GM12801 (cell line): ENCODE data around the gene ARRDC2.

Experiments
- TF ChIP-seq, protein P1 (sequence below): IDR thresholded peaks from one replicate; pipeline ENCODE4 v1.5.1; 2011; ENCODE audit warnings: control low read depth; ENCODE audit not compliant: insufficient read length; ENCODE audit errors: extremely low read depth

ARRDC2 gene

DNA sequence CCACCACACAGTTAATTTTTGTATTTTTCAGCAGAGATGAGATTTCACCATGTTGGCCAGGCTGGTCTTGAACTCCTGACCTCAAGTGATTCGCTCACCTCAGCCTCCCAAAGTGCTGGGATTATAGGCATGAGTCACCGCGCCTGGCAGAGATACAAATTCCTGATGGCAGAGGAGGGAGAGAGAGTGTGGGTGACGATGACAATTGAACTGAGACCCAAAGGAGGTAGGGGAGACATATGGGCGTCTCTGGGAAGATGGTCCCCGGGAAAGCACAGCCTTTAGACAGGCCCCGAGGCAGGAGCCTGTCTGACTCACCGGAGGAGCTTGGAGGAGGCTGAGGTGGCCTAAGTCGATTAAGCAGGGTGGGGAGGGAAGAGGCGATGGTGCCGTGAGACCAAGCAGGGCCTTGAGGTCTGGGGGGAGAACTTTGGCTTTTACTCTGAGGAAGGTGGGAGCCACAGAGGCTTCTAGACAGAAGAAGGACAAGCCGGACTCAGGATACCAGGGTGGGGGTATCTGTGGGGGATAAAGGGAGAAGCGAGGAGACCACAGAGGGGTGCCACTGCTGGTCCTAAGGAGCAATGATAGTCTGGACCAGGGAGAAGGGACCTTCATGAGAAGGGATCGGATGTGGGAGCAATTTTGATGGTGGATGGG lies 38.2 kb downstream of the ARRDC2 start:
- TF ChIP-seq, protein P1, sequence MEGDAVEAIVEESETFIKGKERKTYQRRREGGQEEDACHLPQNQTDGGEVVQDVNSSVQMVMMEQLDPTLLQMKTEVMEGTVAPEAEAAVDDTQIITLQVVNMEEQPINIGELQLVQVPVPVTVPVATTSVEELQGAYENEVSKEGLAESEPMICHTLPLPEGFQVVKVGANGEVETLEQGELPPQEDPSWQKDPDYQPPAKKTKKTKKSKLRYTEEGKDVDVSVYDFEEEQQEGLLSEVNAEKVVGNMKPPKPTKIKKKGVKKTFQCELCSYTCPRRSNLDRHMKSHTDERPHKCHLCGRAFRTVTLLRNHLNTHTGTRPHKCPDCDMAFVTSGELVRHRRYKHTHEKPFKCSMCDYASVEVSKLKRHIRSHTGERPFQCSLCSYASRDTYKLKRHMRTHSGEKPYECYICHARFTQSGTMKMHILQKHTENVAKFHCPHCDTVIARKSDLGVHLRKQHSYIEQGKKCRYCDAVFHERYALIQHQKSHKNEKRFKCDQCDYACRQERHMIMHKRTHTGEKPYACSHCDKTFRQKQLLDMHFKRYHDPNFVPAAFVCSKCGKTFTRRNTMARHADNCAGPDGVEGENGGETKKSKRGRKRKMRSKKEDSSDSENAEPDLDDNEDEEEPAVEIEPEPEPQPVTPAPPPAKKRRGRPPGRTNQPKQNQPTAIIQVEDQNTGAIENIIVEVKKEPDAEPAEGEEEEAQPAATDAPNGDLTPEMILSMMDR: no peak

DNA sequence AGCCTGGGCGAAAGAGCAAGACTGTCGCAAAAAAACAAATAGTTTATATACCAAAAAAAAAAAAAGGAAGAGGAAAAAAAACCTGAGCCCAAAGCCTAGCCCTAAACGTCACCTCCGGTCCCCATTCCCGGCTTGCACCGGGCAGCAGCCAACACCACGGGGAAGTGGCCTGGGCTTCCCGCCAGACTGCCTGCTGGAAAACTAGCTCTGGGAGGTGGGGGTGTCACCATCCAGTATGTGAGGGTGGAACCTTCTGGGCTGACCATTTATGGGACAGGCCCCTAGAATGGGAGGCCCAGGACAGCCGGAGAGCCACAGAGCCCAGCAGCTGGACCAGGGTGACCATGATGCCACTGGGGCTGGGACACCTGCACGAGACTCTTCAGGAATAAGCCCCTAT lies 41.4 kb downstream of the ARRDC2 start:
- TF ChIP-seq, protein P1: no peak

DNA sequence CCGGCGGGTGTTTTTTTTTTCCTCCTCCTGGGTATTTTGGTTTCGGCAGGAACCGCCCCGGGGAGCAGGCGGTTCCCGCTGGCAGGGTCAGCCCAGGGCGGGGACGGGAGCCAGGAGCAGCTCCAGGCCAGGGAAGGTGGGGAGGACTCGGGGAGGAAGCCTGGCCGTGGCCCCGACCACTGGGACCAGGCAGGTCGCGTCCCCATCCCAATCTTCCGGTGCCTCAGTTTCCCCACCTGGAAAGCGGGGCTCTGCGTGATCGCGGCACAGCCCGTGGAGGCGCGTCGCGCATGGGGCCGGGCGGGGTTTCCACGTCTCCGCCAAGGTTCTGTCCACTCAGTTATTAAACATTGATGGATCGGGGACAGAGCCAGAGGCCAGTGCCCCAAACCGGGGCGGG lies 43.9 kb downstream of the ARRDC2 start:
- TF ChIP-seq, protein P1: no peak

DNA sequence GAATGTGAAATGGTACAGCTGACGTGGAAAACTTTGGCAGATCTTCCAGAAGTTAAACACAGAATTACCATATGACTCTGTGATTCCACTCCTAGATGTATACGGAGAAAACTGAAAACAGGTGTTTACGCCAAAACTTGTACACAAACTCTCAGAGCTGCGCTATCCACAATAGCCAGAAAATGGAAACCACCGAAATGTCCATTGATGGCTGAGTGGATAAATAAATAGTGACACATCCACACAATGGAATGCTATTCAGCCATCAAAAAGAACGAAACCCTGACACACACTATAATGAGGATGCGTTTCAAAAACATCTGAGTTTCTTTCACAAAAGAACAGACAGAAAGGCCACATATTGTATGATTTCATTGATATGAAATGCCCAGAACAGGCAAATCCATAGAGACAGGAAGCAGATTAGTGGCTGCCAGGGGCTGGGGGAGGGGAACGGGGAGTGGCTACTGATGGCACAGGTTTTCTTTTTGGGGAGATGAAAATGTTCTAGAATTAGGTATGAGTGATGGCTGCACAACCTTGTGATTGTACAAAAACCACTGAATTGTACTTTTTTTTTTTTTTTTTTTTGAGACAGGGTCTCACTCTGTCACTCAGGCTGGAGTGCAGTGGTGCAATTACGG lies 45.7 kb downstream of the ARRDC2 start:
- TF ChIP-seq, protein P1: no peak

DNA sequence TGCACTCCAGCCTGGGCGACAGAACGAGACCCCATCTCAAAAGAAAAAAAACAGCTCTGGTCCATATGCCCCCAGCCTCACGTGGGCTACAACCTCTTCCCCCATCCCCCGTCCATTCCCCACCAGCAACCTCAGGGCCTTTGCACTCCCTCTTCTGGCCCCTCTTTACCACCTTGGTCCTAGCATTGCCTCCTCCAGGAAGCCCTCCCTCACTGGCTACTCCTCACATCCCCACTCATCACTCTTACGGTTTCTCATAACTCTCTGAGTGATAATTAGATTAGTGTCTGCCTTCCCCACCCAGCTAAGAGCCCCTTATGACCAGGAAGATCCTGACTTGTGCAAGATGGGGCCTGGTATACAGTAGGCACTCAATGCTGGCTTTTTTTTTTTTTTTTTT lies 48.0 kb downstream of the ARRDC2 start:
- TF ChIP-seq, protein P1: no peak

DNA sequence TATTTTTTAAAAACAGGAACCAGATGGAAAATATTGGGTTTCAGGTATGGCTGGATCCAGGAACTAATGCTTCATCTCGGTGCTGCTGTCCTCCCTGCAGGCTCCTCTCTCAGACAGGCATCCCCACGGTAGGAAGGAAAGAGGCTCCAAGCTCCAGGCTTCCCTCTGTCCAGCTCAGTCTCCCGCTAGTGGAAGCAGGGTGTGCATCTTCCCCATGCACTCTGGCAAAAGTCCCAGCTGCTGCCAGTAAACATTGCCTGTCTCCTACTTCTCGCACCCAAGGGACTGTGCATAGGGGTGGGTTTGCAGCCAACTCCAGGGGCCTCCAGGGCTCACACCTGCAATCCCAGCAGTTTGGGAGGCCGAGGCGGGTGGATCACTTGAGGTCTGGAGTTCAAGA lies 49.6 kb downstream of the ARRDC2 start:
- TF ChIP-seq, protein P1: no peak

DNA sequence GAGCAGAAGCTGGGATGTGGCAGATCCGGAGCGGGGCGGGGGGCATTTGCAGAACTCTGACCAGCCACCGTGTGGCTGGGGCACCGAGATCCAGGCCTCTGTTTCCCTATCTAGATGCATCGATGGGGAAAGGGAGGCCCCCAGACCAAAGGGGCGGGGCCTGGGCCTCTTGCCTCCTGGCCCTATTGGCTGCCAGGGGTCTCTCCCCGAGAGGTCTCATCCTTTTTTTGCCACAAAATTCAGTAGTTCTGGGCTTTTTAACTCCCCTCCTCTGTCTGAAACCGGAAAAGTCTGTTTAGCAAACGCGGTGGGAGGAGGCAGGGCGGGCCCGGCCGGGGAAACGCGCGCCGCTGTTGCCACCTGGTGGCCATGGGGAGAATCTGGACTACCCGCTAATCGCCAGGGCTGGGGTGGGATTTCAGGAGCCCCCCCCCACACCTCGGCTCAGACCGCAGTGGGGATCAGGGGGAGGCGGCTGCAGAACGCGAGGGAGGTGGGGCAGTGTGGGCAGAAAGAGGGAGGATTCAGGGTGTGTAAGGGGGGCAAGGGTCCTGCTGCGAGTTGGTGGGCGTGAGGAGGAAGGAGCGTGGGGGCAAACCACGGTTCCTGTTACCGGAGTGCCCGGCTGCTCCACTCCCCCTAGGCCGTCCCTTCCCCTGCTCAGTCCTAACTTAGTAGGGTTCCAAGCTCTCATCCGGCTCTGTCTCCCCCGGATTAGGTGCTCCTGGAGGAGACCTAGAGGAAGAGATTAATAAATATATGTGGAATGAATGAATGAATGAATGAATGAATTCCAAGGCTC lies 50.4 kb downstream of the ARRDC2 start:
- TF ChIP-seq, protein P1: no peak
